ENCODE results near the gene GDF11.
"Not testable (repeated sequence)": the region's sequence is repeated elsewhere in the genome, so short reads cannot be mapped to it uniquely, and the experiment has no call there.

The GDF11 gene

DNA sequence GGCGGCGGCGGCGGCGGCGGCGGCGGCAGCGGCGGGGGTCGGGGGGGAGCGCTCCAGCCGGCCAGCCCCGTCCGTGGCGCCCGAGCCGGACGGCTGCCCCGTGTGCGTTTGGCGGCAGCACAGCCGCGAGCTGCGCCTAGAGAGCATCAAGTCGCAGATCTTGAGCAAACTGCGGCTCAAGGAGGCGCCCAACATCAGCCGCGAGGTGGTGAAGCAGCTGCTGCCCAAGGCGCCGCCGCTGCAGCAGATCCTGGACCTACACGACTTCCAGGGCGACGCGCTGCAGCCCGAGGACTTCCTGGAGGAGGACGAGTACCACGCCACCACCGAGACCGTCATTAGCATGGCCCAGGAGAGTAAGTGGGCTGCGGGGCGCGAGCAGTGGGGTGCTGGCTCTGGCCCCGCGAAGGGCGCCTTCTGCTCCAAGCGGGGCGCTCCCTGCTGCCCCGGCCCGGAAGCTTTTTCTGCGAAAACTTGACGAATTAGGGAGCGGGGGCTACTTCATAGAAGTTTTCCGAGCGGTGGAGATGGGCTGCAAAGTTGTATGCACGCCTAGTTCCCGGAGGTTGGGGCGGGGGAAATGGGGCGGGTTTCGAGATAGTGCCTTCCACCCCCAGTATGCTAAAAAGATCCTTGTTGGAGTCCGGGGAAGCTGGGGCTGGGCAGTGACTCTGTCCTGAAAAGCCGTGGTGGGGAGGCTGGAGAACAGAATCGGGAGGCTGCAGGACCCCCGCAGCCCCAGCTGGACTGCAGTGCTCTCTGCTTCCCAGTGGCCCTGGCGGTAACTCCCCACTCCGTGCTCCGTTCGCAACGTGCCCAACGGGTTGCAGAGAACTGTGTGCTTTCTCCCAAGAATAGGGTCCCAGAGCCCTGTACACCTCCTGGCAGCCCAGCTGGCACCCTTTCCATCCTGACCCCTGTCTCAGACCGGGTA, 751 bp downstream of the GDF11 start:
- no peak for DNase-seq

- DNase-seq: no peak
Measured at GRCh38 chr12:55744340-55745030, 1.6 kb downstream of the GDF11 start.

DNA sequence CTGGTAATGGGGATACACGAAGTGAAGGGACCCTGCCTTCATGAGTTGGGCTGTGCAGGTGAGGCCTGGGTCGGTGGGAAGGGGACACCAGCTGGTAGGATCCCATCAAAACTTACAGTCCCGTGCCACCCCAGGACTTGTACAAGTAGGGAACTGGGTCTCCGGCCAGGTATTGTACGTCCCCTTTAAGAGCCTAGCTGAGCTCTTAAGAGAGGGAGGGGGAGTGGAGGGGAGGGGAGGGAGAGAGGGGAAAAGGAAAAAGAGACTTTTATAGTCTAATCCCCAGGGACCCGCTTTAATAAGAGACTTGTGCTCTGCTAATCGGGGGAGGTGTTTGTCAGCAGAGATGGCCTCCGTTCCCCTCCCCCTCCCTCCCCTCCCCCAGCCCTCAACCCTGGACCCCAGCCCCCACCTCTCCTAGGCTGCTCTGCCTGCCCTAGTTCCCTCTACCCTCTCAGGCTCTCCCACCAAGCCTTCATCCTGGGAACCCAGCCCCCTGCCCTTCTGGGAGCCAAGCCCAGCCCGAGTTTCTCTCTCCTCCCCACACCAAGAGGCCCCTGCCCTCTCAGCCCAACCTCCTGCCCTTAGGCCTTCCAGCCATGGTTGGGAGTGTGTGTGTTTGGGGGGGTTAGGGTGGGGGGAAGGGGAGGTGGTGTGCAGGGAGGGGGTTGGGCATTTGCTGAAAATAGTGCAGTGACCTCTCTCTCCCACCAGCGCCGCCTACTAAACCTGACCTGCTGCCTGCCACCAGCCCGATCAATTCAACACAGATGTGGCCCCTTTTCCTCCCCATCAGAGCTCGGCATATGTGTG, 2.6 kb downstream of the GDF11 start:
- DNase-seq: no peak

DNA sequence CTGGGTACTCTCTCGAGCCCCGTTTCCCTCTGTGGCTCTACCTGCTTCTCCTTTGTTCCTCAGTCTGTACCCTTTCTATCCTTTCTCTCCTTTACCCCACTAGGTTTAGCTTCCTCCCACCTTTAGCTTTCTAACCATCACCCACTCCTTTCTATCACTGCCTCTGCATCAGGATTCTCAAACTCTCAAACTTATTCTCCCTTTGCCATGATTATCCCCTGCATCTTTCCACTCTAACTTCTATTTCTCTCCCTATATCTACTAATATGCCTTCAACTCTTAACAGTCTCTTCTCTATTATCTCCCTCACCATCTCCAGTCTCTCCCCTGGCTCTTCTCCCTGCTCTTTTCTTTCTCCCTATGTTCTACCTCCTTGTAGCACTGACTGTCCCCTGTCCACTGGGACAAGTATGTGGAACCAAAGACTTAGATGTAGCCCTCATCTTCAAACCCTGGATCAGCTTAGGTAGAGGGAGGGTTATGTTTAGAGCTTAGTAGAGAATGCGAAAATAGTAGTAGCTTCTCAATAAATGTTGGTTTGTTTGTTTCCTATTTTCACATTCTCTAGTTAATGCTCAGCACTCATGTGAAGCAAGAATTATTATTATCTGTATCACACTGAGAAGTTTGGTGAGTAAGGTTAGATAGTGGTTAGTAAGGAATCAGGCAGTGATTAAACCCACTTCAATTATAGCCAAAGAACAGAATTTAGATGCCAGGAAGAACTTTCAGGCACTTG, 3.4 kb downstream of the GDF11 start:
- DNase-seq: no peak

GRCh38 chr12:55746913-55747231, 4.0 kb downstream of the GDF11 start:
- DNase-seq: no peak

DNA sequence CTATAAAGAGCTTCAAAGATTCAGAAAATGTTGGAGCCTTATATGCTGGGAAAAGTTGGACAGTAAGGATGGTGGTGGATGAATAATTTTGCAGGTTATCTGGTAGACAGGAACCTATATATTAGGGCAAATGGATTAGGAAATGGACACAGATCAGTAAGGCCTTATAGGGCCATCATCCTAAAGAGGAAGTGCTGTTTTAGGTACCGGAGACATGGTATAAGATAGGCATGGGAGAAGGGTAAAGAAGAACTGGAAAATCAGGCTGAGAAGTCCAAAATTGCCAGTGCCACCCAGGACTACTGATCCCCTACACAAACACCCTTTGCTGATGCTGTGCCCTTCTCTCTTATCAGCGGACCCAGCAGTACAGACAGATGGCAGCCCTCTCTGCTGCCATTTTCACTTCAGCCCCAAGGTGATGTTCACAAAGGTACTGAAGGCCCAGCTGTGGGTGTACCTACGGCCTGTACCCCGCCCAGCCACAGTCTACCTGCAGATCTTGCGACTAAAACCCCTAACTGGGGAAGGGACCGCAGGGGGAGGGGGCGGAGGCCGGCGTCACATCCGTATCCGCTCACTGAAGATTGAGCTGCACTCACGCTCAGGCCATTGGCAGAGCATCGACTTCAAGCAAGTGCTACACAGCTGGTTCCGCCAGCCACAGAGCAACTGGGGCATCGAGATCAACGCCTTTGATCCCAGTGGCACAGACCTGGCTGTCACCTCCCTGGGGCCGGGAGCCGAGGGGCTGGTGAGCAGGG, 5.5 kb downstream of the GDF11 start:
- DNase-seq: no peak

DNA sequence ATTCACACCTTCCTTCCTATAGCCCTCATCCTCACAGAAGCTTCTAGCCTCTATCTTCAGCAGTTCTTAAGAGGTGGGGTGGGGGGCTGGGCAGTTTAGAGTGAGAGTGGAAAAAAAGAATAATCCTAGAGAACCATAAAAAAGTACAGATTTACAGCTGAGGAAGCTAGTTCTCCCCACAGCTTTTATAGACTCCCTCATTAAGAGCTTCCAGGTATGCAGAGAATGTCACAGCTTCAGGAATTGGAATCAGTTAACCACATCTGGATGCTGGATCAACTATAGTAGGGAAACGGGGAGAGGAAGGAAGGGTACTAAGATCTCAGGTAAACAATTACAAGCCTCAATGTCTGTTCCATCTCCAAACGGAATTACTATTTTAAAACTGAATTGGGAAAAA, 12.3 kb downstream of the GDF11 start:
- no peak for DNase-seq

GRCh38 chr12:55757701-55758100, 14.8 kb downstream of the GDF11 start:
- no peak for DNase-seq

DNA sequence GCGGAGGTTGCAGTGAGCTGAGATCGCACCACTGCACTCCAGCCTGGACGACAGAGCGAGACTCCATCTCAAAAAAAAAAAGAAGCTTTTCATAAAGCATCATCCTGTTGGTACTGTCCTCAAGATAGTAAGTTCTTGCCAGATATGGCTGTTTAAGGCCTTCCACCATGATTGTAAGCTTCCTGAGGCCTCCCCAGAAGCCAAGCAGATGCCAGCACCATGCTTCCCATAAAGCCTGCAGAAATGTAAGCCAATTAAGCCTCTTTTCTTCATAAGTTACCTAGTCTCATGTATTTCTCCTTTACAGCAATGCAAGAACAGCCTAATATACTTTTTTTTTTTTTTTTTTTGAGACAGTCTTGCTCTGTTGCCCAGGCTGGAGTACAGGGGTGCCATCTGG, 15.7 kb downstream of the GDF11 start:
- not testable (repeated sequence) for DNase-seq

DNA sequence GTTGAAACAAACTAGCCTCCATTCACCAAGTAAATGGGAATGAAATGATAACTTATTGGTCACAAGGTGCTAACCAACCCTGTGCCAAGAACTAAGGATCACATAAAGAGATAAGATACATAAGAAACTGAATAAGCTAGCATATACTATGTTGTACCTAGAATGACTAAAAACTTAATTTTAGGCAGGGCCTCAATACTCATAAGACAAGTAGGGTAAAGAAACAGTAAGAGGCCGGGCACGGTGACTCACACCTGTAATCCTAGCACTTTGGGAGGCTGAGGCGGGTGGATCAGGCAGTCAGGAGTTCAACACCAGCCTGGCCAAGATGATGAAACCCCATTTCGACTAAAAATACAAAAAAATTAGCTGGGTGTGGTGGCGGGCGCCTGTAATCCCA, 17.7 kb downstream of the GDF11 start:
- DNase-seq: no peak

GRCh38 chr12:55762646-55763045, 19.7 kb downstream of the GDF11 start:
- no peak for DNase-seq

DNA sequence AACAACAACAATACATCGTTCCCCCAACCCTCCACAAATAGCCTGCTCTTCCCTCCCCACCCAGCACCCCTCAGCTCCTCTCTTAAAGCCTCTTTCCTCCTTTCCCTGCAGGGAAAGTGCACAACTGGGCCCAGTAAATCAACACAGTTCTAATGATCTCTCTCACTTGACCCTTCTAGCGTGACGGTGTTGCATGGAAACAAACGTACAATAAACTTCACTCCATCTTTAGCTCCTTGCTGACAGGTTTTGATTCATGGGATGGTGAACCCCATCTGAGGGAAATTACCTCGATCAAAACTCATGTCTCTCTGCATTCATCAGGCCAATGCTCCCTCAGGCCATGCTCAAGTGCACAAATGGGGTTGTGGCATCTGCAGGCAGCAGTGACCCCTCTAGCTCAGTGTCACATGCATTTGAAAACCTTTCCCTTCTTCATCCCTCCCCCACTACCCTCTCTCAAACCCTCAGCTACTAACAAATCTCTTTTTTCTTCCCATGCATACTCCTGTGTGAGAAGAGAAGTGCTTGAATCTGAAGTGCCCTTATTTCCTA, 22.9 kb downstream of the GDF11 start:
- no peak for DNase-seq

GRCh38 chr12:55767156-55767555, 24.2 kb downstream of the GDF11 start:
- DNase-seq: no peak

DNA sequence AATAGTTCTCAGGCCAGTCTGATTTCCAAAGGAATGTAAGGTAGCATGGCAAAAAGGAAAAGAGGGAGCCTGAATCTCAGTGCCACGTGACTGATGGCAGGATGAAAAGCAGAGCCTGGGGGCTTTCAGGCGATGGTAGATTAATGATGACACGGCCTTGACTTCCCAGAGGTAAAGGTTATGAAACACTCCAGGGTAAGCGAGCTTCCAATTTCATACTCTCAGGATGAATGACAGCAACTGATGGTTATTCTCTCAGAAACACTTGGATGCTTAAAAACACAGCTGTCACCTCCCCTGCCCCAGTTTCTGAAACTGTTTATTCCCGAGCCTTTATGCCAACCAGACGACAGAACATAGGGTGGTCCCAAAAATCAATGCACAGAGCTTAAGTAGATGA, 28.8 kb downstream of the GDF11 start:
- no peak for DNase-seq

DNA sequence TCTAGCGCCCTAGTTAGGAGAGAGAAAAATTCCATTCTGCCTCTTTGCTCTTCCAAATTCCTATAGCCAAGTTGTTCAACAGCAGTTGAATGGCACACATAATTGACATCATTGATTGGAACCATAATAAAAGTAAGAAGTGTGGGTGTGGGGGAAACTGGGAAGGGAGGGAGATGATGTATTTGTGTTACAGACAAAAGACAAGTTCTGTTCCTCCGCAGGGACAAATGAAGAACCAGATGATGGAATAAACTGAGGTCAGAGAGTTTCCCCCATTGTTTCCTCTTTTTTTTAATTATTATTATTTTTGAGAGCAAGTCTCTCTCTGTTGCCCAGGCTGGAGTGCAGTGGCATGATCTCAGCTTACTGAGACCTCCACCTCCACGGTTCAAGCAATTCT, 34.9 kb downstream of the GDF11 start:
- no peak for DNase-seq

DNA sequence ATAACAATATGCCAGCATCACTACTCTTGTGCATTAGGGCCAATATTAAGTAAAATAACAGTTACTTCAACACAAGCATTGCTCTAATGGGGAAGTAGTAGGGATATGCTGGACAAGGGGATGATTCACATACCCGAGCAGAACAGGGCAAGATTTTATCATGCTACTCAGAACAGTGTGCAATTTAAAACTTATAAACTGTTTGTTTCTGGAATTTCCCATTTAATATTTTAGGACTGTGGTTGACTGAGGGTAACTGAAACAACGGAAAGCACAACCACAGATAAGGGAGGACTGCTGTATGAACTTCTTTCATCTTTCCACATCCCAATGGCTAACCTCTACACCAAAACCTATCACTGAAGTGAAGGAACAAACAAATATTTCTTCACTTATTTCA, 37.8 kb downstream of the GDF11 start:
- no peak for DNase-seq

DNA sequence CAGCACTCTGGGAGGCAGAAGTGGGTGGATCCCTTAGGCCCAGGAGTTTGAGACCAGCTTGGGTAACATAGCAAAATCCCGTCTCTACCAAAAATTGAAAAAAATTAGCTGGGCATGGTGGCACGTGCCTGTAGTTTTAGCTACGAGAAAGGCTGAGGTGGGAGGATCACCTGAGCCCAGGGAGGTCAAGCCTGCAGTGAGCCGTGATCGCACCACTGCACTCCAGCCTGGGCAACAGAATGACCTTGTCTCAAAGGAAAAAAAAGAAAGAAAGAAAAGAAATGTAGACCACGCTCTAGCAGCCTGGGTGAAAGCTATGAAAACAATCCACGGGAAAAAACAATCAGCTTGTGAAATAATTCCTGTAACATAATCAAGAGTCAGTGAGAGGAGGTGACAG, 45.6 kb downstream of the GDF11 start:
- DNase-seq: no peak

DNA sequence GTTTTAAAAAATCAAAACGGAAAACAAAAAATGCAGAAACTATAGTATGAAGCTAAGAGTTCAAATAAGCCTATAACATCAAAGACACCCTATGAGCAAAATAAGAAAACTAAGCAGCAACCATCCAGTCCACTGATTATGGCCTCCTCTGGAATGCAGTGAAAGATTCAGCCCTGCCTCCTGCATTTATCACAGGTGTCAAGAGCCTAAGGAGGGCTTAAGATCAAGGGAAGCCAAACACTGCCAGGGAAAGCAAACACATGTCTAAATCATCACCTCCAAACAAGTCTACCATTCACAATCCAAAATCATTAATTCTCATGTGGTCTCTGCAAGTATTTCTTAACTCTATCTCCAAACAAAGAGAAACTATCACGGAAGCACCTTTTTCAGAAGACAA, 46.2 kb downstream of the GDF11 start:
- no peak for DNase-seq

DNA sequence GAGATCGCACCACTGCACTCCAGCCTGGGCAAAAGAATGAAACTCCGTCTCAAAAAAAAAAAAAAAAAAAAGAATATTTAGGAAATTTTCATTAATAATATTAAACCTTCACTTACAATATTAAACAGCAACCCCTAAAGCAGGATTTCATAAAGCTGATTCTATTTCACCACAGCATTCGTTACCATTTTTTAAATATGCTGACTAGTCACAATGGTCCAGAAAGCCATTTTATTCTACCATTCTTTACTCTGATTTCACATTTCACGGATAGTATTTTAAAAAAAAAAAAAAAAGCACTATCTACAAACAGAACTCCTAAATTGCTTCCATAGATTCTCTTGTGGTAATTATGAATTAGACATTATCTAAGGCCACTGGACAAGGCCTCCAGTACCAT, 47.0 kb downstream of the GDF11 start:
- DNase-seq: no peak

DNA sequence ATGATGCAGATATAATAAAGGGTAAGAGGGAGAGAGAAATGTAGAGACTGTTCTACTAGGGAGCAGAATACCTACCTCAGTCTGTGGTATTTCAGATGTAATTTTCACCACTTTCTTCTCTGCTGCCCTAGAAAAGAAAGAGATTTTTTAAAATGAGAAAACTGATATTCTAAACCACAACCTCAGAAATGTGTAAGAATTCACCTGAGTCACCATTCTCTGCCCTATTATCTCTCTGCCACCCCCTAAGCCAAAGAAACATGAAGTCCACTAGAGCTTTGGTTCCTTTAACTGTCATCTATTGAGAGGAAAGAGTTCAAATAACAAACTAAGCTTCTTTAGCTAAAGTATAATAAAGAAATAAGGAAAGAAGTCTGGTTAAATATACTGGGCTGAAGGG, 53.0 kb downstream of the GDF11 start:
- DNase-seq: no peak

DNA sequence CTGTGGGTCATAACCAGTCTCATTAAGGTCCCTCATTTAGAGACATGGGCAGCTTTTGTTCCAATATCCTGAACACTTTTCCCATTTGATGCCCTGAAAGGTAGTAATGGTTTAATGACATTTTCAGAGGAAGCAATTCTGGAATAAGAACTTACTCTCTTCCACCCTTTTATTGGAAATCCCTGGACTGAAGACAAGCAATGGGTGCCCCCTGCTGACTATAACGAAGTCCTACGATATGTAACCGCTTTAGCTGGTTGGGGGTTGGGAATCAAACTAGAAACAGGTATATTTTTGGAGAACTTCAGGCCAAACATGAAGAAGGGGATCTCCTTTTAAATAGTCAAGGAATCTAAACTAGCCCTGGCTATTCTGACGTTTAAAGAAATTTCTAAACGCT, 54.1 kb downstream of the GDF11 start:
- no peak for DNase-seq

- DNase-seq: no peak
Measured at GRCh38 chr12:55797550-55797949, 54.6 kb downstream of the GDF11 start.
